HepG2 (cell line): ENCODE results near the gene RFTN1. TPM values are rescaled to one million over a fixed set of nuclear protein-coding genes. Genes with fewer than 3 reads are reported as not detected.

Source experiments
- ATAC-seq: fragments of 200-7000 bp; cut with Tn5 transposase; 3 replicates; pipeline ENCODE4 v1.9.1; 2020; ENCODE audit warnings: mild to moderate bottlenecking, moderate library complexity
- BruUV-seq: library from RNA; stranded (reverse); fragments of 400-500 nt; replicated peaks from 2 replicates; lab custom pipeline; 2021; lab: Mats Ljungman, UMichigan
- CTCF ChIA-PET: fragments of 300-600 bp; formaldehyde crosslinking; extraction: SDS; loops from one replicate; lab custom pipeline; 2021; ENCODE audit warnings: low total read pairs, inconsistent platforms, low intra/inter-chr PET ratio; lab: Yijun Ruan, JAX
- POLR2A ChIA-PET: fragments of 350-600 bp; sonication (Branson Sonifier 250); formaldehyde crosslinking; loops from one replicate; lab custom pipeline; 2020; ENCODE audit warnings: antibody characterized with exemption, inconsistent platforms; lab: Yijun Ruan, JAX
- DNase-seq: peaks from one replicate; pipeline ENCODE4 v3.0.0-alpha.2; 2015; ENCODE audit warnings: low spot score
- FAIRE-seq: peaks from 3 replicates; lab custom pipeline; 2011; peaks lifted over from hg19 to GRCh38; lab: Jason Lieb, UNC
- H2AFZ ChIP-seq: one replicate; pipeline ENCODE4 v1.6.1; 2011; ENCODE audit warnings: low read length, inconsistent platforms
- H3K27ac ChIP-seq: fragments of 300-600 bp; 3 replicates; pipeline ENCODE4 v1.8.0; 2011; ENCODE audit warnings: mixed run types, mild to moderate bottlenecking, mixed read lengths, low read length, inconsistent platforms; ENCODE audit not compliant: insufficient read depth; ENCODE audit errors: extremely low read length
- H3K27me3 ChIP-seq, 2 experiments: fragments of 200-600 bp in 1 of 2; 2 replicates in 1 of 2; 3 replicates in 1 of 2; pipeline versions ENCODE4 v1.6.0 to v1.8.0; 2011; ENCODE audit warnings: low read length in 2 of 2, mild to moderate bottlenecking in 2 of 2, moderate library complexity in 2 of 2, inconsistent platforms in 1 of 2; ENCODE audit not compliant: insufficient read depth in 2 of 2, control insufficient read depth in 1 of 2
- H3K36me3 ChIP-seq, 2 experiments: fragments of 200-600 bp in 1 of 2; replicated peaks in 1 of 2; 2 replicates in 1 of 2; 3 replicates in 1 of 2; pipeline versions ENCODE4 v1.5.1 to v1.8.0; 2011; ENCODE audit warnings: low read length in 2 of 2, inconsistent platforms in 1 of 2; ENCODE audit not compliant: insufficient read depth in 2 of 2, control insufficient read depth in 1 of 2
- H3K4me1 ChIP-seq: 2 replicates; pipeline ENCODE4 v1.5.1; 2012; ENCODE audit warnings: low read length, inconsistent platforms; ENCODE audit not compliant: insufficient read depth
- H3K4me2 ChIP-seq: 2 replicates; pipeline ENCODE4 v1.6.0; 2011; ENCODE audit warnings: low read depth, low read length, inconsistent platforms
- H3K4me3 ChIP-seq, 3 experiments: fragments of 200-600 bp in 1 of 3; sonication (generic), shearing (Covaris generic) in 1 of 3; replicated peaks in 1 of 3; 2 replicates each; pipeline ENCODE4 v1.5.1; 2011 to 2016; ENCODE audit warnings: low read length in 3 of 3, inconsistent platforms in 2 of 3, low read depth in 2 of 3, mild to moderate bottlenecking in 2 of 3, control low read depth in 1 of 3, mixed read lengths in 1 of 3; ENCODE audit not compliant: insufficient read depth in 1 of 3
- H3K79me2 ChIP-seq: one replicate; pipeline ENCODE4 v1.6.1; 2011; ENCODE audit warnings: low read length, inconsistent platforms; ENCODE audit not compliant: insufficient read depth
- H3K9ac ChIP-seq: 2 replicates; pipeline ENCODE4 v1.6.0; 2011; ENCODE audit warnings: mild to moderate bottlenecking, low read depth, low read length, inconsistent platforms; ENCODE audit not compliant: insufficient read depth
- H3K9me3 ChIP-seq: 2 replicates; pipeline ENCODE4 v1.5.1; 2012; ENCODE audit warnings: mild to moderate bottlenecking, low read length
- H4K20me1 ChIP-seq: 2 replicates; pipeline ENCODE4 v1.6.0; 2011; ENCODE audit warnings: inconsistent platforms, mild to moderate bottlenecking, low read length, moderate library complexity; ENCODE audit not compliant: insufficient read depth
- AHR ChIP-seq: IDR thresholded peaks from 2 replicates; pipeline ENCODE4 v1.6.1; 2018; ENCODE audit warnings: missing genetic modification reagents, missing compliant biosample characterization
- KDM4B ChIP-seq: sonication (generic); formaldehyde crosslinking; IDR thresholded peaks from 2 replicates; pipeline ENCODE4 v1.4.0; 2020; ENCODE audit warnings: missing genetic modification reagents
- NCOR1 ChIP-seq: fragments of 200-600 bp; sonication (generic); IDR thresholded peaks from 2 replicates; pipeline ENCODE4 v1.7.0; 2017; ENCODE audit warnings: antibody characterized with exemption, low read length, borderline replicate concordance
- NFAT5 ChIP-seq: sonication (generic); formaldehyde crosslinking; IDR thresholded peaks from 2 replicates; pipeline ENCODE4 v1.4.0; 2020; ENCODE audit warnings: missing genetic modification reagents
- RFXANK ChIP-seq: IDR thresholded peaks from 2 replicates; pipeline ENCODE4 v1.6.1; 2016
- SMAD1 ChIP-seq: sonication (generic); formaldehyde crosslinking; IDR thresholded peaks from 2 replicates; pipeline ENCODE4 v1.4.0; 2020; ENCODE audit warnings: missing genetic modification reagents, low read depth, mild to moderate bottlenecking, borderline replicate concordance
- THAP9 ChIP-seq: sonication (generic); formaldehyde crosslinking; IDR thresholded peaks from 2 replicates; pipeline ENCODE4; 2020; ENCODE audit warnings: missing genetic modification reagents, mild to moderate bottlenecking, borderline replicate concordance
- ZC3H4 ChIP-seq: sonication (generic); formaldehyde crosslinking; IDR thresholded peaks from 2 replicates; pipeline ENCODE4 v1.4.0; 2020; ENCODE audit warnings: missing genetic modification reagents, borderline replicate concordance
- ZNF646 ChIP-seq: sonication (generic); formaldehyde crosslinking; IDR thresholded peaks from 2 replicates; pipeline ENCODE4 v1.9.0; 2021; ENCODE audit warnings: mild to moderate bottlenecking, missing genetic modification reagents
- WGBS: methylation state at CpG from one replicate; pipeline ENCODE4 v1.1.6; 2017; ENCODE audit warnings: low lambda C conversion rate; 5-methylcytosine and 5-hydroxymethylcytosine counted together
- in situ Hi-C: cut with HindIII; loops from 2 replicates; pipeline ENCODE4 v1.10.0; 2017; ENCODE audit warnings: low pct_unique_long_range_greater_than_20kb; ENCODE audit not compliant: extremely low pct_ligation_motif_present
- intact Hi-C: fragments of 100-400 bp; cut with micrococcal nuclease; formaldehyde crosslinking; loops from one replicate; pipeline ENCODE4 v1.10.0; 2022; ENCODE audit not compliant: unreplicated experiment
- polyA plus RNA-seq, 8 experiments: library from polyadenylated mRNA; depleted of rRNA in 3 of 8; stranded (reverse) in 7 of 8; unstranded in 1 of 8; fragments of >200 nt; fragmentation: Illumina TruSeq in 4 of 8; extraction: Trizol in 4 of 8; gene quantifications; 2 replicates each; pipeline versions ENCODE4 v1.2.1 to v1.2.3, GENCODE V29; 2011 to 2016; ENCODE audit warnings: low read depth in 4 of 8, missing spikeins in 1 of 8, mixed read lengths in 1 of 8; ENCODE audit not compliant: insufficient read depth in 1 of 8
- total RNA-seq, 5 experiments: library from RNA; depleted of rRNA; stranded (reverse); fragments of >200 nt; fragmentation: Illumina TruSeq; extraction: Trizol; gene quantifications; 2 replicates each; pipeline ENCODE4 v1.2.3, GENCODE V29; 2016; ENCODE audit warnings: low read depth in 1 of 5

The RFTN1 gene
- total and polyA plus RNA-seq, 2 of the 13 experiments (the other 11 are each of a cell fraction or from before 2014, with no cell fraction given) = not detected

GRCh38 chr3:16448639-16449070, 64.8 kb downstream of the RFTN1 start:
- CTCF ChIA-PET = no interaction called here
- Histone ChIP-seq H3K27ac (no peak overlapping the region), H3K4me2 (no peak overlapping the region), H2AFZ (no peak overlapping the region), H3K9ac (no peak overlapping the region), H3K36me3 (no peaks in the 10 kb centered on the region), H3K79me2 (no peaks in the 10 kb centered on the region), H3K4me3 (no peak overlapping the region), H3K9me3 (no peaks in the 10 kb centered on the region), H4K20me1 (no peaks in the 10 kb centered on the region), H3K4me1 (no peaks in the 10 kb centered on the region), H3K27me3 (peaks cover 0 to 19% of the 10 kb centered on the region in 2 experiments; a peak in 1 of 5 replicates)
- no peak for FAIRE-seq
- BruUV-seq = no TSS peak
- 5% methylated on average over 5 of the region's 6 CpGs for WGBS
- no peak for DNase-seq
- POLR2A ChIA-PET = no interaction called here
- in situ Hi-C loops (no loop called here), intact Hi-C loops (no loop called here)
- ATAC-seq = no peak
- TF ChIP-seq THAP9 (CRISPR knock-in tag) (no peak), NCOR1 (no peak), NFAT5 (CRISPR knock-in tag) (no peak), AHR (CRISPR knock-in tag) (no peak), SMAD1 (CRISPR knock-in tag) (no peak), KDM4B (no peak), ZC3H4 (CRISPR knock-in tag) (no peak), ZNF646 (no peak), RFXANK (no peak)
